H9 (cell line): ENCODE measurements around the gene SNX7. TPM values are rescaled to one million over a fixed set of nuclear protein-coding genes. Genes with fewer than 3 reads are reported as not detected.

Experiments used
- DNase-seq: peaks from one replicate; pipeline ENCODE4 v3.0.0-alpha.2; 2017
- H2AFZ ChIP-seq: one replicate; pipeline ENCODE4 v1.6.1; 2013; ENCODE audit warnings: mild to moderate bottlenecking, low read length, control low read depth, moderate library complexity
- H2AK5ac ChIP-seq: 2 replicates; pipeline ENCODE4 v1.6.1; 2013; ENCODE audit warnings: low read length, control low read depth, mixed read lengths; ENCODE audit not compliant: insufficient read length
- H2BK120ac ChIP-seq: one replicate; pipeline ENCODE4 v1.6.1; 2013; ENCODE audit warnings: low read depth, mild to moderate bottlenecking, low read length, control low read depth, inconsistent platforms; ENCODE audit not compliant: poor library complexity, severe bottlenecking
- H2BK12ac ChIP-seq: 2 replicates; pipeline ENCODE4 v1.6.1; 2013; ENCODE audit warnings: low read length, control low read depth, mixed read lengths, low read depth; ENCODE audit not compliant: insufficient read length
- H2BK15ac ChIP-seq: 2 replicates; pipeline ENCODE4 v1.6.1; 2013; ENCODE audit warnings: low read depth, low read length, control low read depth
- H2BK20ac ChIP-seq: one replicate; pipeline ENCODE4 v1.6.1; 2013; ENCODE audit warnings: low read depth, mild to moderate bottlenecking, low read length, control low read depth, inconsistent platforms; ENCODE audit not compliant: poor library complexity, severe bottlenecking
- H2BK5ac ChIP-seq: 2 replicates; pipeline ENCODE4 v1.6.1; 2013; ENCODE audit warnings: low read length, control low read depth, mixed read lengths; ENCODE audit not compliant: insufficient read length
- H3K14ac ChIP-seq: 2 replicates; pipeline ENCODE4 v1.6.1; 2013; ENCODE audit warnings: low read length, control low read depth; ENCODE audit not compliant: insufficient read depth
- H3K18ac ChIP-seq: 2 replicates; pipeline ENCODE4 v1.6.1; 2013; ENCODE audit warnings: low read depth, mild to moderate bottlenecking, mixed read lengths, low read length, control low read depth; ENCODE audit not compliant: insufficient read length
- H3K23ac ChIP-seq: 2 replicates; pipeline ENCODE4 v1.6.1; 2013; ENCODE audit warnings: low read length, control low read depth, mixed read lengths, low read depth; ENCODE audit not compliant: insufficient read length
- H3K23me2 ChIP-seq: 2 replicates; pipeline ENCODE4 v1.6.1; 2013; ENCODE audit warnings: low read depth, mild to moderate bottlenecking, mixed read lengths, low read length, control low read depth; ENCODE audit not compliant: insufficient read length, poor library complexity, severe bottlenecking
- H3K27ac ChIP-seq: 2 replicates; pipeline ENCODE4 v1.5.1; 2013; ENCODE audit warnings: low read length, control low read depth, mixed read lengths, low read depth; ENCODE audit not compliant: insufficient read length
- H3K27me3 ChIP-seq: 2 replicates; pipeline ENCODE4 v1.6.1; 2013; ENCODE audit warnings: low read length, control low read depth, inconsistent platforms; ENCODE audit not compliant: insufficient read depth
- H3K4ac ChIP-seq: 2 replicates; pipeline ENCODE4 v1.6.1; 2013; ENCODE audit warnings: low read depth, mild to moderate bottlenecking, control low read depth, inconsistent platforms, low read length, moderate library complexity
- H3K4me1 ChIP-seq: 2 replicates; pipeline ENCODE4 v1.6.1; 2013; ENCODE audit warnings: low read length, control low read depth, inconsistent platforms; ENCODE audit not compliant: insufficient read depth
- H3K4me2 ChIP-seq: 2 replicates; pipeline ENCODE4 v1.6.1; 2013; ENCODE audit warnings: low read length, control low read depth, mixed read lengths; ENCODE audit not compliant: insufficient read length, insufficient read depth
- H3K56ac ChIP-seq: 2 replicates; pipeline ENCODE4 v1.6.1; 2013; ENCODE audit warnings: low read depth, mild to moderate bottlenecking, mixed read lengths, low read length, control low read depth; ENCODE audit not compliant: insufficient read length
- H3K79me1 ChIP-seq: 2 replicates; pipeline ENCODE4 v1.6.1; 2013; ENCODE audit warnings: low read depth, mild to moderate bottlenecking, moderate library complexity, low read length, control low read depth, inconsistent platforms; ENCODE audit not compliant: insufficient read depth, poor library complexity, severe bottlenecking
- H3K79me2 ChIP-seq: 2 replicates; pipeline ENCODE4 v1.6.1; 2013; ENCODE audit warnings: low read length, control low read depth, inconsistent platforms; ENCODE audit not compliant: insufficient read depth
- H3K9ac ChIP-seq: 2 replicates; pipeline ENCODE4 v1.6.1; 2013; ENCODE audit warnings: low read length, control low read depth, mixed read lengths; ENCODE audit not compliant: insufficient read length; ENCODE audit errors: extremely low read depth
- H3K9me3 ChIP-seq: one replicate; pipeline ENCODE4 v1.6.1; 2013; ENCODE audit warnings: low read depth, low read length, inconsistent platforms; ENCODE audit not compliant: control insufficient read depth
- H3T11ph ChIP-seq: one replicate; pipeline ENCODE4 v1.6.1; 2013; ENCODE audit warnings: mild to moderate bottlenecking, low read length, control low read depth, inconsistent platforms
- H4K20me1 ChIP-seq: one replicate; pipeline ENCODE4 v1.6.1; 2013; ENCODE audit not compliant: control insufficient read depth, insufficient read length, insufficient read depth
- H4K5ac ChIP-seq: 2 replicates; pipeline ENCODE4 v1.6.1; 2013; ENCODE audit warnings: low read depth, mild to moderate bottlenecking, mixed read lengths, low read length, control low read depth; ENCODE audit not compliant: insufficient read length
- H4K8ac ChIP-seq: replicated peaks from 2 replicates; pipeline ENCODE4 v1.6.1; 2013; ENCODE audit warnings: low read length, control low read depth, mixed read lengths, low read depth; ENCODE audit not compliant: insufficient read length
- H4K91ac ChIP-seq: 2 replicates; pipeline ENCODE4 v1.6.1; 2013; ENCODE audit warnings: low read depth, mild to moderate bottlenecking, moderate library complexity, mixed read lengths, low read length, control low read depth; ENCODE audit not compliant: insufficient read length
- H3K27ac Mint-ChIP-seq, 3 experiments: 2 replicates in 2 of 3; 3 replicates in 1 of 3; pipeline ENCODE4 v1.8.0; 2020 to 2021; ENCODE audit warnings: mixed read lengths in 3 of 3, mild to moderate bottlenecking in 1 of 3, moderate library complexity in 1 of 3
- H3K27me3 Mint-ChIP-seq: 2 replicates; pipeline ENCODE4 v1.8.0; 2021; ENCODE audit warnings: low read depth, mild to moderate bottlenecking, moderate library complexity, mixed read lengths
- H3K36me3 Mint-ChIP-seq, 3 experiments: 2 replicates in 2 of 3; 3 replicates in 1 of 3; pipeline ENCODE4 v1.8.0; 2020 to 2021; ENCODE audit warnings: low read depth in 3 of 3, mixed read lengths in 3 of 3; ENCODE audit not compliant: insufficient read depth in 1 of 3
- H3K4me1 Mint-ChIP-seq, 2 experiments: 2 replicates each; pipeline ENCODE4 v1.8.0; 2020; ENCODE audit warnings: mixed read lengths in 2 of 2
- H3K4me3 Mint-ChIP-seq, 2 experiments: 2 replicates in 1 of 2; 3 replicates in 1 of 2; pipeline ENCODE4 v1.8.0; 2020 to 2021; ENCODE audit warnings: mild to moderate bottlenecking in 2 of 2, mixed read lengths in 2 of 2, moderate library complexity in 1 of 2
- H3K9me3 Mint-ChIP-seq, 2 experiments: 2 replicates in 1 of 2; 3 replicates in 1 of 2; pipeline ENCODE4 v1.8.0; 2020; ENCODE audit warnings: mild to moderate bottlenecking in 2 of 2, mixed read lengths in 2 of 2, moderate library complexity in 1 of 2
- WGBS: extraction: QIAGEN DNeasy Blood & Tissue Kit; methylation state at CpG from one replicate; pipeline ENCODE4 v1.1.7; 2013; ENCODE audit warnings: missing lambda C conversion rate, low lambda C conversion rate, mixed read lengths; ENCODE audit not compliant: insufficient read length; ENCODE audit errors: extremely low coverage; 5-methylcytosine and 5-hydroxymethylcytosine counted together
- total RNA-seq: library from RNA; stranded (reverse); gene quantifications from 2 replicates; pipeline ENCODE4 v1.2.1, GENCODE V29; 2021
- TF ChIP-seq, protein P1 (sequence below): fragments of 200-600 bp; sonication (generic); conservative IDR thresholded peaks from 3 replicates; pipeline ENCODE4 v1.8.0; 2021; ENCODE audit warnings: antibody characterized with exemption, mild to moderate bottlenecking

The SNX7 gene
- total RNA-seq, 1 experiment from 2014 or later, result 24.7 TPM

DNA sequence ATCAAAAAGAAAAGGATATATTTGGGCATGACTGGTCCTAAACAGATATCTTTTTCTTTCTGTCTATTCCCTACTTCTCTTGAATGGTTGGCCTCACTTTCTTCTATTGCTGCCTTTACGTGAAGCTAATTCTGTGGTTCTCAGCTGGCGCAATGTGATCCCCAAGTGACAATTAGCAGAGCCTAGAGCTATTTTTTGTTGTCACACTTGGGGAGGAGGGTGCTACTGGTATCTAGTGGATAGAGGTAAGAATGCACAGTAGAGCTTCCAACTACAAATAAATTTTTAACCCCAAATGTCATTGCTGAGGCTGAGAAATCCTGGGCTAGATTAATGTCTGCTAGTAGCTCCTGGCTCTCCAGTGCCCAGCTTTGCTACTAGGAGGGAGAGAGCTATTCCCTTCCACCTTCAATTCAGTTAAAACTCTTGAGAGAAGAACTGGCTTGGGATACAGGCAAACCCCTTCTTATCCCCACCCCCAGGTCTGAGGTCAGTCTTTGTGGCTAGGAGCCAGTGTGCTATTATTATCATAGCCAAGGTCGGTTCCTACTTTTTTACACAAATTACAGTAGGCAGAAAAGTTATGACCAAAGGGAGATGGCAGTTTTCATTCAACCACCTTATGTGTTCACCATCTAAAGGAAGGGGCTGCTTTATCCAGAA, 102.1 kb downstream of the SNX7 start:
- no peak overlapping the region for H3K9ac ChIP-seq
- H3K14ac ChIP-seq, result no peak overlapping the region
- TF ChIP-seq, protein P1, sequence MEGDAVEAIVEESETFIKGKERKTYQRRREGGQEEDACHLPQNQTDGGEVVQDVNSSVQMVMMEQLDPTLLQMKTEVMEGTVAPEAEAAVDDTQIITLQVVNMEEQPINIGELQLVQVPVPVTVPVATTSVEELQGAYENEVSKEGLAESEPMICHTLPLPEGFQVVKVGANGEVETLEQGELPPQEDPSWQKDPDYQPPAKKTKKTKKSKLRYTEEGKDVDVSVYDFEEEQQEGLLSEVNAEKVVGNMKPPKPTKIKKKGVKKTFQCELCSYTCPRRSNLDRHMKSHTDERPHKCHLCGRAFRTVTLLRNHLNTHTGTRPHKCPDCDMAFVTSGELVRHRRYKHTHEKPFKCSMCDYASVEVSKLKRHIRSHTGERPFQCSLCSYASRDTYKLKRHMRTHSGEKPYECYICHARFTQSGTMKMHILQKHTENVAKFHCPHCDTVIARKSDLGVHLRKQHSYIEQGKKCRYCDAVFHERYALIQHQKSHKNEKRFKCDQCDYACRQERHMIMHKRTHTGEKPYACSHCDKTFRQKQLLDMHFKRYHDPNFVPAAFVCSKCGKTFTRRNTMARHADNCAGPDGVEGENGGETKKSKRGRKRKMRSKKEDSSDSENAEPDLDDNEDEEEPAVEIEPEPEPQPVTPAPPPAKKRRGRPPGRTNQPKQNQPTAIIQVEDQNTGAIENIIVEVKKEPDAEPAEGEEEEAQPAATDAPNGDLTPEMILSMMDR, result no peak
- WGBS, result no CpG with 5 or more reads among the region's 3 CpGs
- no peak overlapping the region for H3K56ac ChIP-seq
- H2BK120ac ChIP-seq, result no peak overlapping the region
- H3K9me3 ChIP-seq, result no peaks in the 10 kb centered on the region
- no peak overlapping the region for H4K8ac ChIP-seq
- H3K27me3 ChIP-seq, result no peaks in the 10 kb centered on the region
- H3K27ac Mint-ChIP-seq, result peak overlapping the region in 1 of 3 experiments; percentile 78; a peak in 1 of 7 replicates
- no peaks in the 10 kb centered on the region for H3K4me1 ChIP-seq
- H3K79me2 ChIP-seq, result no peaks in the 10 kb centered on the region
- no peaks in the 10 kb centered on the region for H4K20me1 ChIP-seq
- no peak overlapping the region for H3K23ac ChIP-seq
- H2AK5ac ChIP-seq, result no peak overlapping the region
- no peak overlapping the region for H4K91ac ChIP-seq
- no peaks in the 10 kb centered on the region for H3K79me1 ChIP-seq
- H2BK12ac ChIP-seq, result no peak overlapping the region
- no peak overlapping the region for H3K27ac ChIP-seq
- no peak overlapping the region for H3K4me3 Mint-ChIP-seq
- H3K9me3 Mint-ChIP-seq, result no peaks in the 10 kb centered on the region
- no peak overlapping the region for H3K18ac ChIP-seq
- no peak overlapping the region for H3K4me2 ChIP-seq
- no peak overlapping the region for H4K5ac ChIP-seq
- no peak overlapping the region for H3K4ac ChIP-seq
- H2BK5ac ChIP-seq, result no peak overlapping the region
- no peaks in the 10 kb centered on the region for H3K23me2 ChIP-seq
- no peaks in the 10 kb centered on the region for H3K27me3 Mint-ChIP-seq
- no peak overlapping the region for H2AFZ ChIP-seq
- H2BK20ac ChIP-seq, result no peak overlapping the region
- DNase-seq, result no peak
- no peaks in the 10 kb centered on the region for H3K4me1 Mint-ChIP-seq
- no peak overlapping the region for H3T11ph ChIP-seq
- no peaks in the 10 kb centered on the region for H3K36me3 Mint-ChIP-seq
- no peak overlapping the region for H2BK15ac ChIP-seq
